ENCODE measurements around the gene ALDH1A3. TPM values are rescaled to one million over a fixed set of nuclear protein-coding genes. Genes with fewer than 3 reads are reported as not detected.

Gene ALDH1A3
- total RNA-seq, 1 donor from 2014 or later: 79.9 TPM

GRCh38 chr15:100836501-100836900, 43.1 kb upstream of the ALDH1A3 start:
- DNase-seq (ENCODE audit: low read depth): no peak
- no peak for TF ChIP-seq CTCF (conservative IDR thresholded peaks at IDR 0.05; ENCODE audit: low read depth, low read length)
- H3K4me3 ChIP-seq (ENCODE audit: low read depth, low read length): no peak overlapping the region

GRCh38 chr15:100841426-100841825, 38.2 kb upstream of the ALDH1A3 start:
- TF ChIP-seq CTCF (conservative IDR thresholded peaks at IDR 0.05; ENCODE audit: low read depth, low read length): no peak
- DNase-seq (ENCODE audit: low read depth): no peak
- H3K4me3 ChIP-seq (ENCODE audit: low read depth, low read length): no peak overlapping the region

- no peak overlapping the region for H3K4me3 ChIP-seq (ENCODE audit: low read depth, low read length)
- DNase-seq (ENCODE audit: low read depth): no peak
- TF ChIP-seq CTCF (conservative IDR thresholded peaks at IDR 0.05; ENCODE audit: low read depth, low read length): no peak
Measured at GRCh38 chr15:100842756-100843730, 36.6 kb upstream of the ALDH1A3 start.

- no peak for TF ChIP-seq CTCF (conservative IDR thresholded peaks at IDR 0.05; ENCODE audit: low read depth, low read length)
- no peak for DNase-seq (ENCODE audit: low read depth)
- no peak overlapping the region for H3K4me3 ChIP-seq (ENCODE audit: low read depth, low read length)
Measured at GRCh38 chr15:100844167-100844566, 35.5 kb upstream of the ALDH1A3 start.

GRCh38 chr15:100844778-100845177, 34.9 kb upstream of the ALDH1A3 start:
- no peak for TF ChIP-seq CTCF (conservative IDR thresholded peaks at IDR 0.05; ENCODE audit: low read depth, low read length)
- H3K4me3 ChIP-seq (ENCODE audit: low read depth, low read length): no peak overlapping the region
- DNase-seq (ENCODE audit: low read depth): no peak

- no peak for TF ChIP-seq CTCF (conservative IDR thresholded peaks at IDR 0.05; ENCODE audit: low read depth, low read length)
- H3K4me3 ChIP-seq (ENCODE audit: low read depth, low read length): no peak overlapping the region
- no peak for DNase-seq (ENCODE audit: low read depth)
Measured at GRCh38 chr15:100847194-100847593, 32.4 kb upstream of the ALDH1A3 start.
